HL-60 (cell line): Measurements from ENCODE around the gene AHSA1.

Source experiments
- GABPA ChIP-seq: IDR thresholded peaks from 2 replicates; pipeline ENCODE4 v1.6.1; 2012; ENCODE audit warnings: low read depth
- POLR2AphosphoS5 ChIP-seq: IDR thresholded peaks from 2 replicates; pipeline ENCODE4 v1.6.1; 2012; ENCODE audit warnings: low read depth
- REST ChIP-seq: IDR thresholded peaks from 2 replicates; pipeline ENCODE4 v1.6.1; 2012; ENCODE audit warnings: low read depth; ENCODE audit not compliant: insufficient replicate concordance
- TF ChIP-seq, protein P1 (sequence below): IDR thresholded peaks from one replicate; pipeline ENCODE4 v1.5.1; 2011; ENCODE audit warnings: low read length, control low read depth, inconsistent platforms; ENCODE audit not compliant: insufficient read depth

GRCh38 chr14:77478796-77479195 lies 20.9 kb downstream of the AHSA1 start:
- TF ChIP-seq, protein P1, sequence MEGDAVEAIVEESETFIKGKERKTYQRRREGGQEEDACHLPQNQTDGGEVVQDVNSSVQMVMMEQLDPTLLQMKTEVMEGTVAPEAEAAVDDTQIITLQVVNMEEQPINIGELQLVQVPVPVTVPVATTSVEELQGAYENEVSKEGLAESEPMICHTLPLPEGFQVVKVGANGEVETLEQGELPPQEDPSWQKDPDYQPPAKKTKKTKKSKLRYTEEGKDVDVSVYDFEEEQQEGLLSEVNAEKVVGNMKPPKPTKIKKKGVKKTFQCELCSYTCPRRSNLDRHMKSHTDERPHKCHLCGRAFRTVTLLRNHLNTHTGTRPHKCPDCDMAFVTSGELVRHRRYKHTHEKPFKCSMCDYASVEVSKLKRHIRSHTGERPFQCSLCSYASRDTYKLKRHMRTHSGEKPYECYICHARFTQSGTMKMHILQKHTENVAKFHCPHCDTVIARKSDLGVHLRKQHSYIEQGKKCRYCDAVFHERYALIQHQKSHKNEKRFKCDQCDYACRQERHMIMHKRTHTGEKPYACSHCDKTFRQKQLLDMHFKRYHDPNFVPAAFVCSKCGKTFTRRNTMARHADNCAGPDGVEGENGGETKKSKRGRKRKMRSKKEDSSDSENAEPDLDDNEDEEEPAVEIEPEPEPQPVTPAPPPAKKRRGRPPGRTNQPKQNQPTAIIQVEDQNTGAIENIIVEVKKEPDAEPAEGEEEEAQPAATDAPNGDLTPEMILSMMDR = no peak
- TF ChIP-seq POLR2AphosphoS5 = no peak
- no peak for TF ChIP-seq REST
- no peak for TF ChIP-seq GABPA
